Parietal lobe (tissue), 2 donors: ENCODE results near the gene GCFC2. TPM values are rescaled to one million over a fixed set of nuclear protein-coding genes. Genes with fewer than 3 reads are reported as not detected.

ENCODE experiments used
- small RNA-seq: library from RNA; depleted of rRNA; stranded (forward); fragments of <200 nt; gene quantifications from one replicate; pipeline ENCODE3, GENCODE V24; 2014; ENCODE audit warnings: low replicate concordance
- total RNA-seq: library from RNA; depleted of rRNA; stranded (reverse); fragments of >200 nt; gene quantifications from one replicate; pipeline ENCODE4 v1.2.3, GENCODE V29; 2014

GCFC2 gene
- total RNA-seq, result 31.3 TPM

GRCh38 chr2:75710577-75711253, at the start of gene GCFC2:
TSS of gene GCFC2 (minus strand) at chr2:75710915. CDS start at chr2:75710855, 60 bp downstream.

GRCh38 chr2:75646583-75647425, 63.9 kb downstream of the GCFC2 start, which contains the start of gene MRPL19:
TSS of gene MRPL19 (plus strand) at chr2:75646783. CDS start at chr2:75646808, 25 bp downstream.

Small RNAs within 50 kb of the gene (small RNA-seq; reads per million reads assigned to genes)
- gene RF00012, result not detected

Other genes starting within 250 kb of the GCFC2 start
- not detected for gene EVA1A, start 150.0 kb downstream of the GCFC2 start, total RNA-seq
- 48.8 TPM for gene MRPL19, start 64.1 kb downstream of the GCFC2 start, total RNA-seq